Panc1 (cell line): Measurements from ENCODE around the gene TMEM184C. TPM values are rescaled to one million over a fixed set of nuclear protein-coding genes. Genes with fewer than 3 reads are reported as not detected.

Experiments used
- ATAC-seq: fragments of 200-7000 bp; cut with Tn5 transposase; 2 replicates; pipeline ENCODE4 v1.9.1; 2020; ENCODE audit warnings: mild to moderate bottlenecking, moderate library complexity
- BruUV-seq: library from RNA; stranded (reverse); fragments of 400-500 nt; replicated peaks from 2 replicates; lab custom pipeline; 2021; lab: Mats Ljungman, UMichigan
- CTCF ChIA-PET: fragments of 300-600 bp; sonication (Branson Sonifier 250); formaldehyde crosslinking; loops from one replicate; lab custom pipeline; 2022; ENCODE audit warnings: antibody characterized with exemption; lab: Charles Lee
- POLR2A ChIA-PET: fragments of 300-600 bp; sonication (Branson Sonifier 250); formaldehyde crosslinking; loops from one replicate; lab custom pipeline; 2022; ENCODE audit warnings: antibody characterized with exemption; lab: Charles Lee
- DNase-seq: peaks from one replicate; pipeline ENCODE4 v3.0.0-alpha.2; 2010; ENCODE audit warnings: low read depth, low spot score
- H3K27ac ChIP-seq: 2 replicates; pipeline ENCODE4 v1.5.1; 2011; ENCODE audit warnings: mild to moderate bottlenecking, low read length, inconsistent platforms
- H3K27me3 ChIP-seq: fragments of 200-500 bp; sonication (Bioruptor generic); 2 replicates; pipeline ENCODE4 v1.6.0; 2014; ENCODE audit warnings: low read length, inconsistent platforms; ENCODE audit not compliant: control insufficient read depth, insufficient read depth
- H3K36me3 ChIP-seq: fragments of 200-500 bp; sonication (Bioruptor generic); 2 replicates; pipeline ENCODE4 v1.5.1; 2014; ENCODE audit warnings: inconsistent platforms, mild to moderate bottlenecking, low read length, moderate library complexity; ENCODE audit not compliant: control insufficient read depth, insufficient read depth
- H3K4me1 ChIP-seq: 2 replicates; pipeline ENCODE4 v1.5.1; 2011; ENCODE audit warnings: inconsistent platforms, mild to moderate bottlenecking, low read length, moderate library complexity; ENCODE audit not compliant: control insufficient read depth, insufficient read depth
- H3K4me3 ChIP-seq, 2 experiments: 2 replicates each; pipeline ENCODE4 v1.5.1; 2011 to 2012; ENCODE audit warnings: low read depth in 2 of 2, low read length in 2 of 2, mild to moderate bottlenecking in 2 of 2, inconsistent platforms in 1 of 2, moderate library complexity in 1 of 2
- H3K9me3 ChIP-seq: fragments of 200-500 bp; sonication (Bioruptor generic); 2 replicates; pipeline ENCODE4 v1.5.1; 2014; ENCODE audit warnings: low read depth, mild to moderate bottlenecking, inconsistent platforms, low read length, moderate library complexity; ENCODE audit not compliant: control insufficient read depth, insufficient read depth
- CTCF ChIP-seq: fragments of 450-650 bp; IDR thresholded peaks from 2 replicates; pipeline ENCODE4 v1.5.1; 2017; ENCODE audit warnings: mild to moderate bottlenecking
- POLR2AphosphoS5 ChIP-seq: IDR thresholded peaks from 2 replicates; pipeline ENCODE4 v1.6.1; 2012; ENCODE audit warnings: mild to moderate bottlenecking, low read depth, low read length, moderate library complexity
- REST ChIP-seq, 2 experiments: IDR thresholded peaks; 2 replicates each; pipeline ENCODE4 v1.6.1; 2011 to 2012; ENCODE audit warnings: low read depth in 2 of 2, control low read depth in 1 of 2, low read length in 1 of 2, mild to moderate bottlenecking in 1 of 2, moderate library complexity in 1 of 2; ENCODE audit not compliant: insufficient read depth in 1 of 2
- SIN3A ChIP-seq: IDR thresholded peaks from 2 replicates; pipeline ENCODE4 v1.6.1; 2012; ENCODE audit warnings: low read depth, mild to moderate bottlenecking, low read length, moderate library complexity, borderline replicate concordance; ENCODE audit not compliant: insufficient read depth
- TCF7L2 ChIP-seq: IDR thresholded peaks from 2 replicates; pipeline ENCODE4 v1.6.1; 2011; ENCODE audit warnings: mild to moderate bottlenecking, low read depth, low read length, inconsistent platforms
- in situ Hi-C: cut with HindIII; loops from 2 replicates; pipeline ENCODE4 v1.10.0; 2016; ENCODE audit warnings: low sequenced_read_pairs, low pct_unique_long_range_greater_than_20kb
- intact Hi-C: fragments of 100-400 bp; cut with micrococcal nuclease; formaldehyde crosslinking; loops from one replicate; pipeline ENCODE4 v1.10.0; 2022; ENCODE audit not compliant: unreplicated experiment
- total RNA-seq: library from RNA; stranded (reverse); gene quantifications from one replicate; pipeline ENCODE4 v1.2.1, GENCODE V29; 2021; ENCODE audit not compliant: unreplicated experiment

The TMEM184C gene
- total RNA-seq, 1 experiment from 2014 or later, result 26.5 TPM

- ATAC-seq (no peak), DNase-seq (no peak)
- intact Hi-C loops, result no loop called here
- ChIA-PET POLR2A (no interaction called here), CTCF (interaction anchor here (0.6 kb wide), 1 partner anchor 10 kb away, joined by 6 read pairs; the partner anchor contains the start of gene PRMT9)
- no peaks in the 10 kb centered on the region for H3K4me1 ChIP-seq
- H3K27ac ChIP-seq, result no peak overlapping the region
- TF ChIP-seq REST (IDR thresholded peaks at IDR 0.05; ENCODE audit: insufficient read depth in 1 of 2, low read depth in 2 of 2, low read length in 1 of 2) (no peak), CTCF (no peak), TCF7L2 (no peak), POLR2AphosphoS5 (no peak), SIN3A (no peak)
- no peaks in the 10 kb centered on the region for H3K27me3 ChIP-seq
- H3K4me3 ChIP-seq, result no peak overlapping the region
- no peaks in the 10 kb centered on the region for H3K9me3 ChIP-seq
- BruUV-seq, result no TSS peak
- in situ Hi-C loops, result no loop called here
- no peaks in the 10 kb centered on the region; the same call in 1 of the 2 replicates for H3K36me3 ChIP-seq
These were observed 56.9 kb downstream of the TMEM184C start for GRCh38 chr4:147674073-147674472.

GRCh38 chr4:147674496-147674895 is 57.3 kb downstream of the TMEM184C start:
- ATAC-seq (no peak), DNase-seq (no peak)
- TF ChIP-seq TCF7L2 (no peak), CTCF (no peak), POLR2AphosphoS5 (no peak)
- BruUV-seq, result no TSS peak
- Histone ChIP-seq H3K9me3 (no peaks in the 10 kb centered on the region), H3K27ac (no peak overlapping the region), H3K4me3 (no peak overlapping the region), H3K4me1 (no peaks in the 10 kb centered on the region), H3K36me3 (no peaks in the 10 kb centered on the region; the same call in 1 of the 2 replicates), H3K27me3 (no peaks in the 10 kb centered on the region)
- intact Hi-C loops, result no loop called here
- POLR2A ChIA-PET, result no interaction called here
- CTCF ChIA-PET, result interaction anchor here (0.6 kb wide), 1 partner anchor 9 kb away, joined by 6 read pairs; the partner anchor contains the start of gene PRMT9
- in situ Hi-C loops, result no loop called here
